ENCODE data around the gene CD55. TPM values are rescaled to one million over a fixed set of nuclear protein-coding genes. Genes with fewer than 3 reads are reported as not detected.

Gene CD55, protein sequence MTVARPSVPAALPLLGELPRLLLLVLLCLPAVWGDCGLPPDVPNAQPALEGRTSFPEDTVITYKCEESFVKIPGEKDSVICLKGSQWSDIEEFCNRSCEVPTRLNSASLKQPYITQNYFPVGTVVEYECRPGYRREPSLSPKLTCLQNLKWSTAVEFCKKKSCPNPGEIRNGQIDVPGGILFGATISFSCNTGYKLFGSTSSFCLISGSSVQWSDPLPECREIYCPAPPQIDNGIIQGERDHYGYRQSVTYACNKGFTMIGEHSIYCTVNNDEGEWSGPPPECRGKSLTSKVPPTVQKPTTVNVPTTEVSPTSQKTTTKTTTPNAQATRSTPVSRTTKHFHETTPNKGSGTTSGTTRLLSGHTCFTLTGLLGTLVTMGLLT
- 39.2 and 54.7 TPM in 2 replicates for total RNA-seq (2014; rRNA removed; shearing (Covaris generic))
- polyA plus RNA-seq (2016; fragmentation: Nextera tagmentation; extraction: Ambion mirVana) = 52.8 and 54.8 TPM in 2 replicates

DNA sequence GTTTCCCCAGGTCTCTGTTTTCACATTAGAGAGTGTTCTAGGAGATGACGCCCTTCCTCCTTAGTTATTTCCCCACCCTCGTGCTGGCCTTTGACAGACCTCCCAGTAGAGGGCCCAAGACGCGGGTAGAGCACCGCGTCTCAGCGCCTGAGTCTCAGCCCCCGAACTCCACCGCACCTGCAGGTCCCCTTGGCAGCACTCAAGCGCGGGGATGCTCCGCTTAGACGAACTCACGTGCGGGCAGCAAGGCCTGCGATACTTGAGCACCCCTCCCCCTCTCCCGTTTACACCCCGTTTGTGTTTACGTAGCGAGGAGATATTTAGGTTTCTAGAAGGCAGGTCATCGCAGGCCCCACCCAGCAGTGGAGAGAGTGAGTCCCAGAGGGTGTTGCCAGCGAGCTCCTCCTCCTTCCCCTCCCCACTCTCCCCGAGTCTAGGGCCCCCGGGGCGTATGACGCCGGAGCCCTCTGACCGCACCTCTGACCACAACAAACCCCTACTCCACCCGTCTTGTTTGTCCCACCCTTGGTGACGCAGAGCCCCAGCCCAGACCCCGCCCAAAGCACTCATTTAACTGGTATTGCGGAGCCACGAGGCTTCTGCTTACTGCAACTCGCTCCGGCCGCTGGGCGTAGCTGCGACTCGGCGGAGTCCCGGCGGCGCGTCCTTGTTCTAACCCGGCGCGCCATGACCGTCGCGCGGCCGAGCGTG, at the start of gene CD55:
Gene CD55 (plus strand): TSS at position 600 of the 711 bp plus-strand sequence. CDS start 88 bp downstream, at position 688.
- Histone ChIP-seq H3K9me3 (ENCODE audit: low read depth) (no peaks in the 10 kb centered on the region), H3K27me3 (replicated peaks; ENCODE audit: insufficient read depth) (no peaks in the 10 kb centered on the region), H2AFZ (peak within 1 kb of the TSS; percentile 77), H3K36me3 (ENCODE audit: low read depth) (peaks cover 15% of the 10 kb centered on the region), H3K9me2 (ENCODE audit: insufficient read depth) (no peaks in the 10 kb centered on the region), H3K4me1 (ENCODE audit: insufficient read depth) (peaks cover 4% of the 10 kb centered on the region; the same call in 1 of the 2 replicates), H3F3A (ENCODE audit: insufficient read depth) (no peaks in the 10 kb centered on the region), H3K4me3 (peak within 1 kb of the TSS; percentile 77), H3K27ac (peak within 1 kb of the TSS; percentile 68), H4K20me1 (ENCODE audit: insufficient read depth) (no peaks in the 10 kb centered on the region), H3K4me2 (ENCODE audit: unreplicated experiment) (peak within 1 kb of the TSS; percentile 82), H3K9ac (peak within 1 kb of the TSS; percentile 94), H3K79me2 (ENCODE audit: insufficient read depth) (0 out of 2 replicates have a peak, but pooled peaks cover 14% of the 10 kb centered on the region)
- in situ Hi-C loops (cut with MboI) = no loop called here
- TF ChIP-seq EZH2phosphoT487 (IDR thresholded peaks at IDR 0.05; ENCODE audit: insufficient read depth, low read depth) (no peak), EZH2 (IDR thresholded peaks at IDR 0.05; ENCODE audit: insufficient read depth, poor library complexity, severe bottlenecking) (no peak)
- 1 to 2% methylated on average over 49 to 51 of the region's 53 CpGs for WGBS, 2 experiments (ENCODE audit: low coverage in 1 of 2, low lambda C conversion rate in 2 of 2, missing lambda C conversion rate in 2 of 2)
- peak; percentile 99 for DNase-seq

DNA sequence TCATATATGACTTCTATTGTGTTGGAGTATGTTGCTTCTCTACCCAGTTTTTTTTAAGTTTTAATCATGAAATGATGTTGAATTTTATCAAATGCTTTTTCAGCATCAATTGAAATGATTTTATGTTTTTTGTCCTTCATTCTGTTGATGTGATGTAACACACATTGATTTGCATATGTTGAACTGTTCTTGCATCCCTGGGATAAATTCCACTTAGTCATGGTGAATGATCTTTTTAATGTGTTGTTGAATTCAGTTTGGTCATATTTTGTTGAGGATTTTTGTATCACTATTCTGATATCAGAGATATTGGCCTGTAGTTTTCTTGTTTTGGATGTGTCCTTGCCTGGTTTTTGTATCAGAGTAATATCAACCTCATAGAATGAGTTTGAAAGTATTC, 46.6 kb upstream of the CD55 start:
- Histone ChIP-seq H3K79me2 (ENCODE audit: insufficient read depth) (no peaks in the 10 kb centered on the region), H3K4me1 (ENCODE audit: insufficient read depth) (no peaks in the 10 kb centered on the region), H3K4me2 (ENCODE audit: unreplicated experiment) (no peak overlapping the region), H3K27ac (no peak overlapping the region), H3F3A (ENCODE audit: insufficient read depth) (no peaks in the 10 kb centered on the region), H3K9me3 (ENCODE audit: low read depth) (no peaks in the 10 kb centered on the region), H4K20me1 (ENCODE audit: insufficient read depth) (no peaks in the 10 kb centered on the region), H2AFZ (no peak overlapping the region), H3K9me2 (ENCODE audit: insufficient read depth) (no peaks in the 10 kb centered on the region), H3K9ac (no peak overlapping the region), H3K36me3 (ENCODE audit: low read depth) (no peaks in the 10 kb centered on the region), H3K27me3 (replicated peaks; ENCODE audit: insufficient read depth) (no peaks in the 10 kb centered on the region), H3K4me3 (no peak overlapping the region)
- in situ Hi-C loops (cut with MboI) = no loop called here
- no peak for DNase-seq
- TF ChIP-seq EZH2 (IDR thresholded peaks at IDR 0.05; ENCODE audit: insufficient read depth, poor library complexity, severe bottlenecking) (no peak), EZH2phosphoT487 (IDR thresholded peaks at IDR 0.05; ENCODE audit: insufficient read depth, low read depth) (no peak)

DNA sequence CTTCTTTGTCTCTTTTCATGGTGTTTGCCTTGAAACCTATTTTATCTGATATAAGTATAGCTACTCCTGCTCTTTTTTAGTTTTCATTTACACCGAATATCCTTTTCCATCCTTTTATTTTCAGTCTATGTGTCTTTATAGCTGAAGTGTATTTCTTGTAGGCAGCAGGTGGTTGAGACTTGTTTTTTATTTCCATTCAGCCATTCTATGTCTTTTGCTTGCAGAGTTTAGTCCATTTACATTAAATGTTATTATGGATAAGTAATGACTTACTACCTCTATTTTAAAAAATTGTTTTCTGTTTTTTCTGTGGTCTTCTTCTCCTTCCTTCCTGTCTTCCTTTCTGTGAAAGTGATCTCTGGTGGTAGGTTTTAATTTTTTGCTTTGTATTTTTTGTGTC, 45.0 kb upstream of the CD55 start:
- H3K9me3 ChIP-seq (ENCODE audit: low read depth) = no peaks in the 10 kb centered on the region
- no peak for DNase-seq
- H3K36me3 ChIP-seq (ENCODE audit: low read depth) = no peaks in the 10 kb centered on the region
- no peaks in the 10 kb centered on the region for H3F3A ChIP-seq (ENCODE audit: insufficient read depth)
- no peak overlapping the region for H3K4me2 ChIP-seq (ENCODE audit: unreplicated experiment)
- H2AFZ ChIP-seq = no peak overlapping the region
- H3K9ac ChIP-seq = no peak overlapping the region
- no peaks in the 10 kb centered on the region for H3K4me1 ChIP-seq (ENCODE audit: insufficient read depth)
- in situ Hi-C loops (cut with MboI) = no loop called here
- H3K9me2 ChIP-seq (ENCODE audit: insufficient read depth) = no peaks in the 10 kb centered on the region
- H3K4me3 ChIP-seq = no peak overlapping the region
- no peaks in the 10 kb centered on the region for H4K20me1 ChIP-seq (ENCODE audit: insufficient read depth)
- no peaks in the 10 kb centered on the region for H3K27me3 ChIP-seq (replicated peaks; ENCODE audit: insufficient read depth)
- no peaks in the 10 kb centered on the region for H3K79me2 ChIP-seq (ENCODE audit: insufficient read depth)
- WGBS, 2 experiments (ENCODE audit: low coverage in 1 of 2, low lambda C conversion rate in 2 of 2, missing lambda C conversion rate in 2 of 2) = 54 to 63% methylated on average over 1 of the region's 1 CpG
- no peak overlapping the region for H3K27ac ChIP-seq
- TF ChIP-seq EZH2 (IDR thresholded peaks at IDR 0.05; ENCODE audit: insufficient read depth, poor library complexity, severe bottlenecking) (no peak), EZH2phosphoT487 (IDR thresholded peaks at IDR 0.05; ENCODE audit: insufficient read depth, low read depth) (no peak)

DNA sequence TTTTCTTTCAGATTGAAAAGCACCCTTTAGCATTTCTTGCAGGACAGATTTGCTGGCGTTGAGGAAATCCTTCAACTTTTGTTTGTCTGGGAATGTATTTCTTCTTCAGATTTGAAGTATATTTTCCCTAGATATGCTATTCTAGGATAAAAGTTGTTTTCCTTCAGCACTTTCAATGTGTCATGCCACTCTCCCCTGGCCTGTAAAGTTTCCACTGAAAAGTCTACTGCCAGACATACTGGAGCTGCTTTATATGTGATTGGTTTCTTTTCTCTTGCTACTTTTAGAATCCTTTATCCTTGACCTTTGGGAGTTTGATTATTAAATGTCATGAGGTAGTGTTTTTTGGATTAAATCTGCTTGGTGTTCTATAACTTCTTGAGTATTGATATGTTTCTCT, 44.2 kb upstream of the CD55 start:
- no peaks in the 10 kb centered on the region for H3K79me2 ChIP-seq (ENCODE audit: insufficient read depth)
- in situ Hi-C loops (cut with MboI) = no loop called here
- no peaks in the 10 kb centered on the region for H3K27me3 ChIP-seq (replicated peaks; ENCODE audit: insufficient read depth)
- no peaks in the 10 kb centered on the region for H3K36me3 ChIP-seq (ENCODE audit: low read depth)
- H3K4me2 ChIP-seq (ENCODE audit: unreplicated experiment) = no peak overlapping the region
- H3K4me3 ChIP-seq = no peak overlapping the region
- no peaks in the 10 kb centered on the region for H3K9me3 ChIP-seq (ENCODE audit: low read depth)
- H3K27ac ChIP-seq = no peak overlapping the region
- H3K4me1 ChIP-seq (ENCODE audit: insufficient read depth) = no peaks in the 10 kb centered on the region
- H3K9me2 ChIP-seq (ENCODE audit: insufficient read depth) = no peaks in the 10 kb centered on the region
- H3K9ac ChIP-seq = no peak overlapping the region
- H3F3A ChIP-seq (ENCODE audit: insufficient read depth) = no peaks in the 10 kb centered on the region
- H2AFZ ChIP-seq = no peak overlapping the region
- TF ChIP-seq EZH2 (IDR thresholded peaks at IDR 0.05; ENCODE audit: insufficient read depth, poor library complexity, severe bottlenecking) = no peak
- no peak for TF ChIP-seq EZH2phosphoT487 (IDR thresholded peaks at IDR 0.05; ENCODE audit: insufficient read depth, low read depth)
- H4K20me1 ChIP-seq (ENCODE audit: insufficient read depth) = no peaks in the 10 kb centered on the region
- 33 to 47% methylated on average over 1 of the region's 1 CpG for WGBS, 2 experiments (ENCODE audit: low coverage in 1 of 2, low lambda C conversion rate in 2 of 2, missing lambda C conversion rate in 2 of 2)
- DNase-seq = no peak

Data from GM23248 (cell line).